Epithelial cell of esophagus (primary cell): ENCODE measurements around the gene MCMBP.

Source experiments
- DNase-seq: peaks from one replicate; pipeline ENCODE4 v3.0.0; 2010; ENCODE audit warnings: low read depth
- H3K4me3 ChIP-seq: 2 replicates; pipeline ENCODE4 v1.5.1; 2011; ENCODE audit warnings: mild to moderate bottlenecking, low read length, control low read depth
- TF ChIP-seq, protein P1 (sequence below): IDR thresholded peaks from 2 replicates; pipeline ENCODE4 v1.5.1; 2011; ENCODE audit warnings: low read depth, mild to moderate bottlenecking, low read length, control low read depth, inconsistent platforms; ENCODE audit not compliant: insufficient read depth; ENCODE audit errors: missing control alignments

The MCMBP gene

GRCh38 chr10:119849031-119849789 is 23.4 kb downstream of the MCMBP start:
- no peak overlapping the region for H3K4me3 ChIP-seq
- TF ChIP-seq, protein P1, sequence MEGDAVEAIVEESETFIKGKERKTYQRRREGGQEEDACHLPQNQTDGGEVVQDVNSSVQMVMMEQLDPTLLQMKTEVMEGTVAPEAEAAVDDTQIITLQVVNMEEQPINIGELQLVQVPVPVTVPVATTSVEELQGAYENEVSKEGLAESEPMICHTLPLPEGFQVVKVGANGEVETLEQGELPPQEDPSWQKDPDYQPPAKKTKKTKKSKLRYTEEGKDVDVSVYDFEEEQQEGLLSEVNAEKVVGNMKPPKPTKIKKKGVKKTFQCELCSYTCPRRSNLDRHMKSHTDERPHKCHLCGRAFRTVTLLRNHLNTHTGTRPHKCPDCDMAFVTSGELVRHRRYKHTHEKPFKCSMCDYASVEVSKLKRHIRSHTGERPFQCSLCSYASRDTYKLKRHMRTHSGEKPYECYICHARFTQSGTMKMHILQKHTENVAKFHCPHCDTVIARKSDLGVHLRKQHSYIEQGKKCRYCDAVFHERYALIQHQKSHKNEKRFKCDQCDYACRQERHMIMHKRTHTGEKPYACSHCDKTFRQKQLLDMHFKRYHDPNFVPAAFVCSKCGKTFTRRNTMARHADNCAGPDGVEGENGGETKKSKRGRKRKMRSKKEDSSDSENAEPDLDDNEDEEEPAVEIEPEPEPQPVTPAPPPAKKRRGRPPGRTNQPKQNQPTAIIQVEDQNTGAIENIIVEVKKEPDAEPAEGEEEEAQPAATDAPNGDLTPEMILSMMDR = no peak
- no peak for DNase-seq

DNA sequence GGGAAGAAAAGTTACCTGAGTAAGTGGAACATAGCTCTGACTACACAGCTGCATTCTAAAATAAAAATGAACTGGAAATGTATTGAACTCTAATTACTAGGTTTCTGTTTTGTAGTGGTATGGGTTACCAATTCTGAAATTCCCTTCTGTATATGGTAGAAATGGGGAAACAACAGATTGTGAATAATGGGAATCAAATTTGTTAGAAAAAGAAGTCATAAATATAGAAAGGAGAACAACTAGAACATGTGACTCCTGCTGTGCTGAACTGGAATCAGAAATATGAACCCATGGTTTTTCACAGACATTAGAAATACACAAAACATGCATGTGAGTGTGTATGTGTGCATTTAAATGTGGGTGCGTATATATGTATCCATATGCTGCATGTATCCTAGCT is 27.0 kb downstream of the MCMBP start:
- DNase-seq = no peak
- TF ChIP-seq, protein P1 = no peak
- H3K4me3 ChIP-seq = no peak overlapping the region

DNA sequence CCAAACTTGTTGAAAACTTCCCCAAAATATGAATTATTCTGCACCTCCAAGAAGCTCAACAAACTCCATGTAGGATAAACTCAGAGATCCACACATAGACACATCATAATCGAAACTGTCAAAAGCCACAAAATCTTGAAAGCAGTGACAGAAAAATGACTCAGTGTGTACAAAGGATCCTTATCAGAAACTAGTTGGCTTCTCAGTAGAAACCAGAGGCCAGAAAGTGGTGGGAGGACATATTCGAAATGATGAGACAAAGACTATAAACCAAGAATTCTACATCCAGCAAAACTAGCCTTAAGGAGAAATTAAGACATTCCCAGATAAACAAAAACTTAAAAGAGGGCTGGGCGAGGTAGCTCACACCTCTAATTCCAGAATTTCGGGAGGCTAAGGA is 38.5 kb downstream of the MCMBP start:
- TF ChIP-seq, protein P1 = no peak
- H3K4me3 ChIP-seq = no peak overlapping the region
- peak; percentile 7 for DNase-seq

GRCh38 chr10:119832951-119833350 is 39.7 kb downstream of the MCMBP start:
- TF ChIP-seq, protein P1 = no peak

DNA sequence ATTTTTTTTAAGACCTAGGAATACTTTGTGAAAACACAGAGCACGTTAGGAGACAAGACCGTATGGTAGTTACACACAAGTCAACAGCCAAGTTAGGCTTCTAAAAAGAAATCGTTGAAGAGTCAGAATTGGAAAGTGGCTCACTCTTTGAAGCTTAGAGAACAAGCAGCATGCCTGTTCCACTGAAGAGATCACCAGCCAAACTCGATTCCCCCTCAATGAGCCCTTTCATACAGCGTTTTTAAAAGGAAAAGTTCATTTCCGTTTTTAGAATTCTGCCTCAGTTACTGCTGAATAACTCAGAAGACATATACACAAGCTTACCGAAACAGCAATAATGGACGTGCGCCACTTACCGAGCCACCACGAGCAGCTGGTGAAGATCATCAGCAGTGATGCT is 41.0 kb downstream of the MCMBP start:
- H3K4me3 ChIP-seq = no peak overlapping the region
- no peak for DNase-seq
- TF ChIP-seq, protein P1 = no peak

More at GRCh38 chr10:119832951-119833350, 39.7 kb downstream of the MCMBP start:
- H3K4me3 ChIP-seq = no peak overlapping the region
- no peak for DNase-seq

DNA sequence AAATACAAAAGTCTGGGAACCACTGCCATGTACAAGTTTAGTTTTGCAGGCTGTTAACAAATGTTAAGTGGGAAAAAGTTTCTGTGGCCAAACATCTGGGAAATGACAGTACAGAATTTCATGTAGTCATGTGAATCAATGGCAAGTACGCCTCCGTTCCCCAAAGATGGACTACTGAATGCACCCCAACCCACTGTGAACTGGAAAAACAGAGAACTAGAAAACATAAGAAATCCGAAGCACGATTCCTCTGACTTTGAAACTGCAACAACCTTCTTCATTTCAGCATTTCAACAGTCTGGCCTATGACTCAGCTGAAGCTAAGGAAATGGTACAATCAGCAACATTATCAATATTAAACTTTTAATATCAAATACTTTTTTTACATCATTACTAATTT is 41.8 kb downstream of the MCMBP start:
- DNase-seq = no peak
- TF ChIP-seq, protein P1 = no peak
- no peak overlapping the region for H3K4me3 ChIP-seq

- no peak overlapping the region for H3K4me3 ChIP-seq
- no peak for DNase-seq
- TF ChIP-seq, protein P1 = no peak
These were observed 43.2 kb downstream of the MCMBP start for GRCh38 chr10:119829429-119829828.
